Psoas muscle (tissue), 8 donors: ENCODE data around the gene CLK3. TPM values are rescaled to one million over a fixed set of nuclear protein-coding genes. Genes with fewer than 3 reads are reported as not detected.

Experiments used
- ATAC-seq, 4 donors: fragments of 200-7000 bp; cut with Tn5 transposase; one replicate each; pipeline ENCODE4 v1.9.1; 2020; ENCODE audit warnings: moderate library complexity in 3 of 4, mild to moderate bottlenecking in 2 of 4
- DNase-seq, 2 donors: peaks; one replicate each; pipeline ENCODE4 v3.0.0-alpha.2; 2020
- H3K27ac ChIP-seq: fragments of 200-600 bp; one replicate; pipeline ENCODE4 v1.8.0; 2022
- H3K27me3 ChIP-seq, 3 donors: fragments of 200-600 bp in 1 of 3; one replicate each; pipeline versions ENCODE4 v1.6.1 to v1.8.0; 2013 to 2022; ENCODE audit warnings: low read length in 2 of 3, mild to moderate bottlenecking in 2 of 3, moderate library complexity in 1 of 3; ENCODE audit not compliant: insufficient read depth in 3 of 3
- H3K36me3 ChIP-seq, 2 donors: fragments of 200-600 bp in 1 of 2; one replicate each; pipeline versions ENCODE4 v1.6.1 to v1.8.0; 2013 to 2022; ENCODE audit warnings: low read depth in 1 of 2, mild to moderate bottlenecking in 1 of 2, moderate library complexity in 1 of 2; ENCODE audit not compliant: insufficient read depth in 1 of 2
- H3K4me1 ChIP-seq: fragments of 200-600 bp; one replicate; pipeline ENCODE4 v1.8.0; 2022
- H3K4me3 ChIP-seq: fragments of 200-600 bp; one replicate; pipeline ENCODE4 v1.8.0; 2022; ENCODE audit warnings: mild to moderate bottlenecking
- H3K9me3 ChIP-seq: fragments of 200-600 bp; one replicate; pipeline ENCODE4 v1.8.0; 2022
- CTCF ChIP-seq: fragments of 200-600 bp; IDR thresholded peaks from one replicate; pipeline ENCODE4 v1.8.0; 2022; ENCODE audit warnings: antibody characterized with exemption
- WGBS, 3 donors: extraction: QIAGEN DNeasy Blood & Tissue Kit; methylation state at CpG; one replicate each; pipeline versions ENCODE4 v1.1.6 to v1.1.7; 2013; 5-methylcytosine and 5-hydroxymethylcytosine counted together
- intact Hi-C, 2 donors: fragments of 100-400 bp; cut with DNase I; formaldehyde crosslinking; loops; one replicate each; pipeline versions ENCODE4 v1.11.0 to v1.14.2; 2022
- polyA plus RNA-seq, 3 donors: library from polyadenylated mRNA; stranded (reverse); fragments of 200-250 nt; gene quantifications; one replicate each; pipeline ENCODE4 v1.2.3, GENCODE V29; 2013
- total RNA-seq, 4 donors: library from RNA; stranded (reverse); fragmentation: NEBNext Ultra II Directional in 2 of 4; extraction: Animal tissue kit (Norgen Biotek cat#: 25700) in 2 of 4; gene quantifications; one replicate each; pipeline versions ENCODE4 v1.2.1 to v1.2.4, GENCODE V29; 2021 to 2023
- donor health status: healthy with polysubstance abuse.
- donor health status: DM: no; HTN: no; CAD: no; lungs with moderate emphysema.
- donor health status: Bipolar disorder and iron deficiency.
- donor health status: healthy.
- donor health status: DM: yes; HTN: yes; CAD: no.
- donor health status: DM: no; HTN: no; CAD: no.
- donor health status: DM: no; HTN: no; CAD: no.
- donor health status: DM: yes; HTN: yes; CAD: no.

Gene CLK3
- total and polyA plus RNA-seq, 7 donors, result 36.6 to 61.8 (median 50.2) TPM

- Histone ChIP-seq H3K9me3 (no peaks in the 10 kb centered on the region), H3K27me3 (no peaks in the 10 kb centered on the region), H3K4me1 (peaks cover 13% of the 10 kb centered on the region), H3K36me3 (peaks cover 0 to 16% of the 10 kb centered on the region in 2 donors), H3K4me3 (peak overlapping the region; percentile 85), H3K27ac (peak overlapping the region; percentile 85)
- DNase-seq (peak; percentile 94 to 97), ATAC-seq (peak; percentile 97 to 99 (median 99))
- TF ChIP-seq CTCF, result no peak
- WGBS, 3 donors, result 1 to 5% (median 1%) methylated on average over 26 of the region's 26 CpGs
- intact Hi-C loops, result no loop called here
Measured at GRCh38 chr15:74598126-74598842, 17.4 kb upstream of the CLK3 start.

- Histone ChIP-seq H3K4me3 (peak overlapping the region; percentile 85), H3K27ac (peak overlapping the region; percentile 85), H3K9me3 (no peaks in the 10 kb centered on the region), H3K36me3 (peaks cover 0 to 8% of the 10 kb centered on the region in 2 donors), H3K27me3 (no peaks in the 10 kb centered on the region), H3K4me1 (peaks cover 13% of the 10 kb centered on the region)
- peak in 1 of 4 donors; percentile 16 for ATAC-seq
- DNase-seq, result peak in 1 of 2 donors; percentile 19
- intact Hi-C loops, result no loop called here
- 58 to 64% (median 59%) methylated on average over 15 of the region's 15 CpGs for WGBS, 3 donors
- no peak for TF ChIP-seq CTCF
Measured at GRCh38 chr15:74599156-74599555, 16.5 kb upstream of the CLK3 start.

- peaks cover 13% of the 10 kb centered on the region for H3K4me1 ChIP-seq
- TF ChIP-seq CTCF, result no peak
- no peaks in the 10 kb centered on the region for H3K36me3 ChIP-seq
- DNase-seq (no peak), ATAC-seq (no peak)
- intact Hi-C loops, result no loop called here
- H3K9me3 ChIP-seq, result no peaks in the 10 kb centered on the region
- H3K4me3 ChIP-seq, result no peak overlapping the region
- no peaks in the 10 kb centered on the region for H3K27me3 ChIP-seq
- 84 to 93% (median 89%) methylated on average over 13 of the region's 13 CpGs for WGBS, 3 donors
- no peak overlapping the region for H3K27ac ChIP-seq
Measured at GRCh38 chr15:74603026-74603788, 12.4 kb upstream of the CLK3 start.

- H3K36me3 ChIP-seq, result no peaks in the 10 kb centered on the region
- intact Hi-C loops, result no loop called here
- no peak for ATAC-seq
- H3K27ac ChIP-seq, result no peak overlapping the region
- H3K9me3 ChIP-seq, result no peaks in the 10 kb centered on the region
- no peak for DNase-seq
- H3K4me1 ChIP-seq, result peaks cover 9% of the 10 kb centered on the region
- no peak for TF ChIP-seq CTCF
- H3K4me3 ChIP-seq, result no peak overlapping the region
- no peaks in the 10 kb centered on the region for H3K27me3 ChIP-seq
- 84 to 89% (median 85%) methylated on average over 11 of the region's 11 CpGs for WGBS, 3 donors
Measured at GRCh38 chr15:74603789-74604705, 11.6 kb upstream of the CLK3 start.
